Measurements from ENCODE around the gene P2RX6. TPM values are rescaled to one million over a fixed set of nuclear protein-coding genes. Genes with fewer than 3 reads are reported as not detected.

P2RX6 gene
- total RNA-seq, 1 donor from 2014 or later = not detected

DNA sequence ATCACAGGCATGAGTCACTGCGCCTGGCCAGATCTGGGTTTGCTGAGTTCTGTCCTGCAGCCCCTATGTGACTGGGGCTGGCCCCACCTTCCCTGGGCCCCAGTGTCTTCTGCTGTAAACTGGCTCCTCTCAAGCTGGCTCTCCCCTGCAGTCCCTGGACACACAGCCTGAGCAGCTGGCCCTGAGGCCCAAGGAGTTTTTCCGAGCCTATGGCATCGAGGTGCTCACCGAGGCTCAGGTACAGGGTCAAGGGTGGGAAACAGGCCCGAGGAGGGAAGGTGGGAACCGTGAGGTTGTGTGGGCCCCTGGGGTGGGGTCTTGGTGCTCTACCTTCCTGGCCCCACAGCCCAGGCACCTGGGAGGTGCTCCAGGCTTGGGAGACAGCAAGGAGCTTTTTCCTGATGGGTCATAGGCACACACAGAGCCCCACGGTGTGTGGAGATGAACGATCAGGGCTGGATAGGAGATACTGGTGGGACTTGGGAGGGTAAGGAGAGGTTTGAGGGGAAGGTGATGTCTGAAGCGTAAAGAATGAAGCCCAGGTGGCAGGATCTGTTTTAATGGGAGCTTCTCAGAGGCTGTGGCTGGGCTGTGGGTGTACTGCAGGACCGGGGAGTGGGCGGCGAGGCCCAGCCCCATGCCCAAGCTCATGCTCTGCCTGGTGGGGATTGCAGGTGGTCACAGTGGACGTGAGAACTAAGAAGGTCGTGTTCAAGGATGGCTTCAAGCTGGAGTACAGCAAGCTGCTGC lies 39.2 kb upstream of the P2RX6 start:
- H3K4me3 ChIP-seq (ENCODE audit: low read depth, low read length) = no peak overlapping the region
- TF ChIP-seq, protein P1, sequence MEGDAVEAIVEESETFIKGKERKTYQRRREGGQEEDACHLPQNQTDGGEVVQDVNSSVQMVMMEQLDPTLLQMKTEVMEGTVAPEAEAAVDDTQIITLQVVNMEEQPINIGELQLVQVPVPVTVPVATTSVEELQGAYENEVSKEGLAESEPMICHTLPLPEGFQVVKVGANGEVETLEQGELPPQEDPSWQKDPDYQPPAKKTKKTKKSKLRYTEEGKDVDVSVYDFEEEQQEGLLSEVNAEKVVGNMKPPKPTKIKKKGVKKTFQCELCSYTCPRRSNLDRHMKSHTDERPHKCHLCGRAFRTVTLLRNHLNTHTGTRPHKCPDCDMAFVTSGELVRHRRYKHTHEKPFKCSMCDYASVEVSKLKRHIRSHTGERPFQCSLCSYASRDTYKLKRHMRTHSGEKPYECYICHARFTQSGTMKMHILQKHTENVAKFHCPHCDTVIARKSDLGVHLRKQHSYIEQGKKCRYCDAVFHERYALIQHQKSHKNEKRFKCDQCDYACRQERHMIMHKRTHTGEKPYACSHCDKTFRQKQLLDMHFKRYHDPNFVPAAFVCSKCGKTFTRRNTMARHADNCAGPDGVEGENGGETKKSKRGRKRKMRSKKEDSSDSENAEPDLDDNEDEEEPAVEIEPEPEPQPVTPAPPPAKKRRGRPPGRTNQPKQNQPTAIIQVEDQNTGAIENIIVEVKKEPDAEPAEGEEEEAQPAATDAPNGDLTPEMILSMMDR (IDR thresholded peaks at IDR 0.05; ENCODE audit: insufficient read depth, low read length, poor library complexity, severe bottlenecking) = no peak
- no peaks in the 10 kb centered on the region for H3K36me3 ChIP-seq (ENCODE audit: control insufficient read depth, insufficient read depth, low read length)
- no peak for DNase-seq (ENCODE audit: low read depth)
- peaks cover 3% of the 10 kb centered on the region for H3K27me3 ChIP-seq (ENCODE audit: control insufficient read depth, insufficient read depth, low read length)

DNA sequence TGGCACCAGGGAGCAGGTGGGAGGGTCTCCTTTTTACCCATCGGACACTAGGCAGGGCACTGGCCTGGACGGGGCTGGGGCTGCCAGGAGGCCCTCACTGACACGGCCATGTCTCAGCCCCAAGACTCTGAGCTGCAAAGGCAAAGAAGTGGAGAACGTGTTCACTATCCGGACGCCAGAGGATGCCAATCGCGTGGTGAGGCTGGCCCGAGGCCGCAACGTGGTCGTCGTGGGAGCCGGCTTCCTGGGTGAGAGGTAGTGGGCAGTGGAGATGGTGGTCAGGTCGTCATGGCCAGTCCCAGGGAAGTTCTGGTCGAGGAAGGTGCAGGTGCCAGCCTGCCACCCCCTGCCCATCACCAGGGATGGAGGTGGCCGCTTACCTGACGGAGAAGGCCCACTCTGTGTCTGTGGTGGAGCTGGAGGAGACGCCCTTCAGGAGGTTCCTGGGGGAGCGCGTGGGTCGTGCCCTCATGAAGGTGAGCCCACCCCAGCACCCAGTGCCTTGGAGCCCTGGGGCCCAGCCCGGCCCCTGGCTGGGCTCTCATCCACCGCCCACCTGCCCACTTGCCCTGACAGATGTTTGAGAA lies 38.6 kb upstream of the P2RX6 start:
- Histone ChIP-seq H3K27me3 (ENCODE audit: control insufficient read depth, insufficient read depth, low read length) (peaks cover 3% of the 10 kb centered on the region), H3K36me3 (ENCODE audit: control insufficient read depth, insufficient read depth, low read length) (no peaks in the 10 kb centered on the region), H3K4me3 (ENCODE audit: low read depth, low read length) (no peak overlapping the region)
- no peak for DNase-seq (ENCODE audit: low read depth)
- TF ChIP-seq, protein P1 (IDR thresholded peaks at IDR 0.05; ENCODE audit: insufficient read depth, low read length, poor library complexity, severe bottlenecking) = no peak

DNA sequence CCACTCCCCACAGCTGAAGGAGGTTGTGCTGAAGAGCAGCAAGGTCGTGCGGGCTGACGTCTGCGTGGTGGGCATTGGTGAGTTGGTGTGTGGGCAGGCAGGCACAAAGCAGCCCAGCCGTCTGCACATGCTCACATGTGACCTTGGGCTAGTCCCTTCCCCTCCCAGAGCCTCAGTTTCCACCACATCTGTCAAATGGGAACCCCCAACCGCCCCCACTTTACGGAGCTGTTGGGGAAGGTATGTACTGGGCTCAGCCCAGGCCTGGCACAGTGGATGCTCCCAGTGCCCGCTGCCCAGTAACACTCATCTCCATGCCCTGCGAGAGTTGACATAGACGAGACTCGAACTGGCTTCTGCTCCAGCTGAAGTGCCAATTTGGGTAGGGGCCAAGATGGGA lies 37.9 kb upstream of the P2RX6 start:
- Histone ChIP-seq H3K4me3 (ENCODE audit: low read depth, low read length) (no peak overlapping the region), H3K27me3 (ENCODE audit: control insufficient read depth, insufficient read depth, low read length) (peaks cover 3% of the 10 kb centered on the region), H3K36me3 (ENCODE audit: control insufficient read depth, insufficient read depth, low read length) (no peaks in the 10 kb centered on the region)
- DNase-seq (ENCODE audit: low read depth) = no peak
- TF ChIP-seq, protein P1 (IDR thresholded peaks at IDR 0.05; ENCODE audit: insufficient read depth, low read length, poor library complexity, severe bottlenecking) = no peak

DNA sequence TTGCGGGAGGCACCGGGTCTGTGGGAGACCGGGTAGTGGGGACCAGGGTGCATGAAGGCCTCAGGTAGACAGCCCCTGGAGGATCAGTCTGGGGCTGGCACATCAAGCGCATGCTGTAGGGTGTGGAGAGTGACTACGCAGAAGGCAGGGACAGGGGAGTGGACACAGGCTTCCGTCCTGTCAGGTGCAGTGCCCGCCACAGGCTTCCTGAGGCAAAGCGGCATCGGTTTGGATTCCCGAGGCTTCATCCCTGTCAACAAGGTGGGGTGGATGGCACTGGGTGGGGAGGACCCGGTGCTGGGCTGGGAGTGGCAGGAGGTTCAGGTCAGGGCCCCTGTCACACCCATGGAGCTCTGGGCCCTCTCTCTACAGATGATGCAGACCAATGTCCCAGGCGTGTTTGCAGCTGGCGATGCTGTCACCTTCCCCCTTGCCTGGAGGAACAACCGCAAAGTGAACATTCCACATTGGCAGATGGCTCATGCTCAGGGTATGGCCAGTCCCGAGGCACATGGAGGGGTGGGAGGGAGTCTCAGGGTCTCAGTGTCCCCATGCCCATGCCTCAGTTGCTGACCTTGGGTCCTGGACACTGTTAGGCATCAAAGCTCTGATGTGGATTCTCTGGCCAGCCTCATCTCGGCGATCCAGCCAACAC lies 37.3 kb upstream of the P2RX6 start:
- no peak for DNase-seq (ENCODE audit: low read depth)
- Histone ChIP-seq H3K4me3 (ENCODE audit: low read depth, low read length) (no peak overlapping the region), H3K36me3 (ENCODE audit: control insufficient read depth, insufficient read depth, low read length) (no peaks in the 10 kb centered on the region), H3K27me3 (ENCODE audit: control insufficient read depth, insufficient read depth, low read length) (peaks cover 3% of the 10 kb centered on the region)
- TF ChIP-seq, protein P1 (IDR thresholded peaks at IDR 0.05; ENCODE audit: insufficient read depth, low read length, poor library complexity, severe bottlenecking) = no peak

DNA sequence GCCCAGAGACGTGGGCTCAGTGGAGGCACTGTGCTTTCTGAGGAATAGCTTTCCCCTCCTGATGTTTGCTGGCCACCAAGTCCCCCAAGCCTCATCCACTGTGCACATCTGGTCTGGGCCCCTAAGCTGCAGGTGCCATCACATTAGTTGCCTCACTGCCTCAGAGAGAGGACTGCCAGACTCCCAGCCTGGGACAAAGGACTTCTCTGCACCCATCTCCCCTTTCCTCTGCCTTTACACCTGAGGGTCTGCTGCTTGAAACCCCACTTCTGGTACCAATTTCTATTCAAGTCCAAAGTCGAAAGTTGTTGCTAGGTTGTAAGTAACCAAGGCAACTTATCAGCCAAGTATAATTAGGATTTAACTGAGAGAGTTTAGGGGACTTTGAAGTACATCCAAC lies 36.5 kb upstream of the P2RX6 start:
- Histone ChIP-seq H3K27me3 (ENCODE audit: control insufficient read depth, insufficient read depth, low read length) (peaks cover 3% of the 10 kb centered on the region), H3K4me3 (ENCODE audit: low read depth, low read length) (no peak overlapping the region), H3K36me3 (ENCODE audit: control insufficient read depth, insufficient read depth, low read length) (no peaks in the 10 kb centered on the region)
- DNase-seq (ENCODE audit: low read depth) = no peak
- TF ChIP-seq, protein P1 (IDR thresholded peaks at IDR 0.05; ENCODE audit: insufficient read depth, low read length, poor library complexity, severe bottlenecking) = no peak
